DMS114 treated with DMSO at 0.1 percent for 48 hours (cell line): Measurements from ENCODE around the gene SLC37A3.
"Not testable (repeated sequence)": the region's sequence is repeated elsewhere in the genome, so short reads cannot be mapped to it uniquely, and the experiment has no call there.

Experiments used
- DNase-seq: peaks from one replicate; lab custom pipeline; 2025; ENCODE audit not compliant: unreplicated experiment; lab: John Stamatoyannopoulos, UW

The SLC37A3 gene

DNA sequence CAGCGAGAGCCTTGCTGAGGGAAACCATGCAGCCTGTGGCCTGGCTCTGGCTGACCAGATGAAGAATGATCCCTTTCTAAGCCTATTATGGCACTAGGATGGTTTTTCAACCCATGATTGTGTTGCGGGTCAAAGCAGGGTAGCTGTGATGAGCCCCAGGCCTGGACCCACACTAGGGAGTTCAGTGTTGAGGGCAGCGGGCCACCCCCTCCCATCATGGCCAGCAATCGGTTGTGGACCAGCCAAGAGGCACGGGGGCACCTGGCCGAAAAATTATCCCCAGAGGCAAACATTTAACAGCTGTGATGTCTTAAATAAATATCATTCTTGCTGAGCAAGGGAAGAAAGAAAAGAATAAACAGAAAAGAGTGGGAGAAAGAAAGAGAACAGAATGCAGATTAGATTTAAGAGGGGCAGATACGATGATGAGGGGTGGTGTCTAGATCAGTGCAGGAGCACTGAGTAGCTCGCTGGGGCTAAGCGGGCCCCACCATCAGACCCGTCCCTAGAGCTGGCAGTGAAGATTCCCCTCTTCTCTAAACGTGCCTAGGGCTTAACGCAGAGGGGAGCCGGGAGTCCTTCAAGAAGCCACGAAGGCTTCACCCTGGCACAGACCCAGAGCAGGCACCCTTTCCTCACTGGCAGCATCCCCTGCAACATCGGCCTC, 82.7 kb downstream of the SLC37A3 start:
- DNase-seq: no peak

DNA sequence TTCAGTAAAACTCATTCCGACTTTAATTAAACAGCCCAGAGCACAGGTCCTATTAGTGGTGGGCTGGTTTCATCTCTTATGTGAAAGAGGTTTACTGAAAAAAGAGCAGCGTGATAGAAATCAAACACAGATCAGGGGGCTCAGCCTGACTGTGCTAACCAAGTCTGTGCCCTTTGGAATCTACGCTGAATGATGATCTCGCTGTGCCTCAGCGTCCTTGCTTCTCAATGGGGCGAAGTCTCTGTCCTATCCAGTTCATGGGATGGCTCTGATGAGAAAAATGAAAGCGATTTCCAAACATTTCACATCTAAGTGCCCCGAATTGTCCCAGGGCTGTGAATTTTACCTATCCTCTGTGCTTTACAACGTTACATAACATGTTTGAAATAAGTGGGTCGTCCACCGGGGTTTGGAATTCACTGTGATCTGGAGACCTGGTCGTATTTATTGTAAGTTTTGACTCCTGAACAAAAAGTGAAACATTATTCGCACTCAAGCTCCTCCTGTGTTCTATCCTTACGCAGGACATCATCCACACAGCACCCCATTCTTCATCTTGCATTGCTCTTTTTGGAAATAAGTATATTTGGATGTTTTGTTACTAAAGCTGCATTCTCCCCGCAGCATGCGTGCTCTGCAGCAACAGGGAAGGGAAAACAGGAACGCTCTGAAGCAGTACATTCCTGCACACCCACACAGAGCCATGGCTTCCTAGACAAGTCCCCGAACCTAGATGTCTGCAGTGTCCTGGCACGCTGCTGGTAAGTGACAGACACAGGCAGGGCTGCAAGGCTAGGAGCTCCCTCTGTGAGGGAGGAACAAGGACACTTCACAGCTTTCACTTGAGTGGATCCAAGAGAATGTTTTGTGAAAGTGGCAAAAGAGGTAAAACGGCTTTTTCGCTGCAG, 83.5 kb downstream of the SLC37A3 start:
- no peak for DNase-seq

- DNase-seq: no peak
Observed at GRCh38 chr7:140312141-140312846, 86.0 kb downstream of the SLC37A3 start.

DNA sequence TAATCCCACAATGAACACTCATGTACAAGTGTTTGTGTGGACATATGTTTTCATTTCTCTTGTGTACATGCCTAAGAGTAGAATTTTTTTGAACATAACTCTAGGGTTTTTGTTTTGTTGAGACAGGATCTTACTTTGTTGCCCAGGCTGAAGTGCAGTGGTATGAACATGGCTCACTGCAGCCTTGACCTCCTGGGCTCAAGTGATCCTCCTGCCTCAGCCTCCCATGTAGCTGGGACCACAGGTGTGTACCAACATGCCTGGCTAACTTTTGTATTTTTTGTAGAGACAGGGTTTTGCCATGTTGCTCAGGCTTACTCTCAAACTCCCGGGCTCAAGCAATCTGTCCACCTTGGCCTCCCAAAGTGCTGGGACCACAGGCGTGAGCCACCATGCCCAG, 87.2 kb downstream of the SLC37A3 start:
- DNase-seq: not testable (repeated sequence)

DNA sequence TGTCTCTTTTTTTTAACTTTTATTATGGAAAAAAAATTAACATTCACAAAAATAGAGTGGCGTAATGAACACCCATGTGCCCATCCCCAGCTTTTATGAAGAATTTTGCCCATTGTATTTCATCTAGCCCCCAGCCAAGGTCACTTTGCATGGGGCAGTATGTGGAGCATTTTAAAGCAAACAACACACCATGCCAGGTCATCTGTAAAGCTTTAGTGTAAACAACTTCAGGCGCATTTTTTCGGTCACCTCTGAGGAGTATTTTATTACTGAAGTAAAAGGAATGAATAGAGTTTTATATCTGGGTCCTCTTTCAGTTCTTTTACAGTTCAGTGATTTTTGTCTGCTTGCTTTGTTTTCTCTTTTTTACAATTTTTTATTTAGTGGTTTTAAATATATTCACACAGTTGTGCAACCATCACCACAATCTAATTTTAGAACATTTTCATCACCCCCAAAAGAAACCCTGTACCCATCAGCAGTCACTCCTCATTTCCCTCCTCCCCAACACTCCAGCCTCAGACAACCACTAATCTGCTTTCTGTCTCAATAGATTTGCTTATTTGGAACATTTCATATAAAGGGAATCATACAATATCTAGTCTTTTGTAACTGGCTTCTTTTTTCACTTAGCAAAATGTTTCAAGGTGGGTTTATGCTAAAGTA, 87.9 kb downstream of the SLC37A3 start:
- DNase-seq: no peak

GRCh38 chr7:140308060-140308459, 90.3 kb downstream of the SLC37A3 start:
- DNase-seq: no peak

DNA sequence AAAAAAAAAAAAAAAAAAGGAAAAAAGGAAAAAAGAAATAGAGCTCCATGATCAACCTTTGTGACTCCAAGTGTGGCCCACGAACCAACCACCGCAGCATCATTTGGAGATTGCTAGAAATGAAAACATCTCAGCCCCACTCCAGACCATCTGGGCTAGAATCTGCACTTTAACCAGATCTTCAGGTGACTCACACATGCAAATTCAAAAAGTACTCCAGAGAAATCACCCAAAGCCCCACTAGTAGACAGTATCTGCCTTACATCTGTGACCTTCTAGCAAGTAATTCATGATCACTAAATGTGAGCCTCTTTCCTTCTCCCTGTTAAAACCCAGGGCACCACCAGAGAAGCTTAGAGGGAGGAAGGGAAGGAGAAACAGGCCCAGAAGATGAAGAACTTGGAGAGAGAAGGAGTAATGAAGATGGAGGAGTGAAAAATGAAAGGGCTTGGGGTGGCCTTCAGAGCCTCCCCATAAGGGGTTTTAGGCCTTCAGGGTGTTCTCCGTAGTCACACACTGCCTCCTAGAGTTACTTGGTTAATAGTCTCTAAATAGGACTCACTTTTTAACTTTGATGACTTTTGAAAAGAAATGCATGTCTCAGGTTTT, 94.0 kb downstream of the SLC37A3 start:
- DNase-seq: no peak

DNA sequence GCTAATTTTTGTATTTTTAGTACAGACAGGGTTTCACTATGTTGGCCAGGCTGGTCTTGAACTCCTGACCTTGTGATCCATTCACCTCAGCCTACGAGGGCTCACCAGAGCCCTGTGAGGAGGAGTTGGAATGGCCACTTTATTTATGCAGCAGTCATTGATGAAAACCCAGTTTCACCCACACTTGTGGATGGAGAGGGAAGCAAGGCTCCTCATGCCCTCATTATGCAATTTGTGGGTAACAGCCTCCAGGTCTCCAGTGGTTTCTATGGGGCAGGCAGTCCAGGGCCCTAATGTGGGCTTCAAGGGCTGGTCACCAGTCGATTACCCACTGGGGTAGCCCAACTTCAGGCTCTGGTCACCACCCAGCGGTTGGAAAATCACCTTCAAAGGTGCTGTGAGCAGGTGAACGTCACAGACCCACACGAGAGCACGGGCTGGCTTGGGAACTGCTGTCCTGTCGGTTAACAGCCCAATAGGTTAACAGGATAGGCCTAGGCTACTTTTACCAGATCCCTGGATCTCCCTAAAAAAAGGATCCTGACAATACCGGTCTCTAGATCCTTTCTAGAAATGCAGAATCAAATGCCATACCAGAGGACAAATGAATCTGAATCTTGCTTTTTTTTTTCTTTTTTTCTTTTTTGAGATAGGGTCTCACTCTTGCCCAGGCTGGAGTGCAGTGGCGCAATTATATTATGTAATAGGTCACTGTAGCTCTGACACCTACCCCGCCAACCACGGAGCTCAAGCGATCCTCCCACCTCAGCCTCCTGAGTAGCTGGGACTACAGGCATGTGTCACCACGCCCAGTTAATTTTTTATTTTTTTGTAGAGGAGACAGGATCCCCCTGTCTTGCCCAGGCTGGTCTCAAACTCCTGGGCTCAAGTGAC, 97.8 kb downstream of the SLC37A3 start:
- no peak for DNase-seq

DNA sequence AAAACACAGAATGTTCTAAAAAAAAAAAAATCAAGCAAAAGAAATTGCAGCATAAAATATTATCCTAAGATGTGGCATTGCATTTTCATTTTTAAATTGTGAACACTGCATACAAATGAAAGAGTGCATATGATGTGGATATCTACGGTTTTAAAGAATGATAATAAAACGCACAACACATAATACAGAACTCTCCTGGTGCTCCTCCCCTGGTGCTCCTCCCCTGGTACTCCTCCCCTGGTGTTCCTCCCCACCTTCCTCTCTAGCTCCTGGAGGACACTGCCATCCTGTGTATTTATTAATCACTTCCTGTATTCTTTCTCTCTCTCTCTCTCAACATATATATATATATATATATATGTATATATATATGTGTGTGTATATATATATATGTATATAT, 100.1 kb downstream of the SLC37A3 start:
- no peak for DNase-seq

- DNase-seq: no peak
Observed at GRCh38 chr7:140297192-140297591, 101.1 kb downstream of the SLC37A3 start.

GRCh38 chr7:140295224-140295738, 103.0 kb downstream of the SLC37A3 start:
- DNase-seq: no peak

- no peak for DNase-seq
Observed at GRCh38 chr7:140294454-140294853, 103.9 kb downstream of the SLC37A3 start.

DNA sequence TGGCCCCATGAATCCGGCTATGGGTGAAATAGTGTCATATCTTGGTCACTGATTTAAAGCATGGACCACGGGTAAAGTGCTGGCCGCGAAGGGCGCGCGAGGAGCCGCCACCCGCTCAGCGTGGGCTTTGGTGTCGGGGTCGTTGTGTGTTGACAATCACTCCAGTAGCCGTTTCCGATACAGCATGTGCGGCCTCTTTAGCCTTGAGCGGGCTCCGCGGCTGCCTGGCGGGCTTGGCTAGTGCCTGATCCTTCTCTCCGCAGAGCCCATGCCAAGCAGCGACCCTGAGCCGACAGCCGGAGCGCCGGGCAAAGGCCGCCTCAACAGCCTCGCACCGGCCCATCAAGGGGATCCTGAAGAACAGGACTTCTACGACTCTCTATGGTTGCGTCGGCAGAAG, 105.9 kb downstream of the SLC37A3 start:
- DNase-seq: no peak

GRCh38 chr7:140289804-140290203, 108.5 kb downstream of the SLC37A3 start:
- DNase-seq: no peak

GRCh38 chr7:140287988-140288387, 110.3 kb downstream of the SLC37A3 start:
- DNase-seq: no peak

DNA sequence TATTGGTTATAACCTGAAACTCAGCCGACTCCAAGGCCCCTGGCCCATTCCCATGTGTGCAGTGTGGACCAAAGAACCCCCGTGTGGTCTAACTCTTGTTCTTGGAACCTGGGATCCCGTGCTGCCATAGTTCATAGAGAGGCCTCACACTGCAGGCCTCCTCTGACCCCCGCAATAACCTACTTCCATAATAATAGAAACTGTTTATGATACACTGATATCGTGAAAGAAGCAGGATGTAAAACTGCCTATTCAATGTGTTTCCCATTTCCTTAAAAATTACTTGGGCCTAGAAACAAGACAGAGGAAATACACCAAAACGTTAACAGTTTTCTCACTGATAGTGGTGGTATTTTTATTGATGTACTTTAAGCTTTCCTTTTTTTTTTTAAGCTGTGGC, 112.4 kb downstream of the SLC37A3 start:
- DNase-seq: no peak

DNA sequence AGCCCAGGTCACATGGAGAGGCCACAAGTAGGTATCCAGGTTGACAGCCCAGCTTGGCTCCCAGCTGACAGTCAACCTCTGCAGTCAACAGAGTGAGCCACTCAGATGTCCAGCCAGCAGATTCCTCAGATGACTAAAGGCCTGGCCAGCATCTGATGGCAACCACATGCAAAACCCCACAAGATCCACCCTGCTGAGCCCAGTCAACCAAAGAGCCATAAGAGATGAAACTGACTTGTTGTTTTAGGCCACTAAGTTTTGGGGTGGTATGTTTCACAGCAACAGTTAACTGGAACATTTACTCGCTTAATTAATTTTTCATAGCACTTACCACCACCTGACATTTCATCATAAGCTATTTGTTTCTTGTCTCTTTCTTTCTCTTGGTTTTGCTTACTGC, 114.3 kb downstream of the SLC37A3 start:
- DNase-seq: no peak
